Measurements from ENCODE around the gene RGS14. TPM values are rescaled to one million over a fixed set of nuclear protein-coding genes. Genes with fewer than 3 reads are reported as not detected.
A peak's percentile ranks its signal among the peaks of the same experiment; 100 is the strongest.
"Not testable (repeated sequence)": the region's sequence is repeated elsewhere in the genome, so short reads cannot be mapped to it uniquely, and the experiment has no call there.

Gene RGS14
- total RNA-seq, 1 experiment from 2014 or later, result 10.2 TPM

DNA sequence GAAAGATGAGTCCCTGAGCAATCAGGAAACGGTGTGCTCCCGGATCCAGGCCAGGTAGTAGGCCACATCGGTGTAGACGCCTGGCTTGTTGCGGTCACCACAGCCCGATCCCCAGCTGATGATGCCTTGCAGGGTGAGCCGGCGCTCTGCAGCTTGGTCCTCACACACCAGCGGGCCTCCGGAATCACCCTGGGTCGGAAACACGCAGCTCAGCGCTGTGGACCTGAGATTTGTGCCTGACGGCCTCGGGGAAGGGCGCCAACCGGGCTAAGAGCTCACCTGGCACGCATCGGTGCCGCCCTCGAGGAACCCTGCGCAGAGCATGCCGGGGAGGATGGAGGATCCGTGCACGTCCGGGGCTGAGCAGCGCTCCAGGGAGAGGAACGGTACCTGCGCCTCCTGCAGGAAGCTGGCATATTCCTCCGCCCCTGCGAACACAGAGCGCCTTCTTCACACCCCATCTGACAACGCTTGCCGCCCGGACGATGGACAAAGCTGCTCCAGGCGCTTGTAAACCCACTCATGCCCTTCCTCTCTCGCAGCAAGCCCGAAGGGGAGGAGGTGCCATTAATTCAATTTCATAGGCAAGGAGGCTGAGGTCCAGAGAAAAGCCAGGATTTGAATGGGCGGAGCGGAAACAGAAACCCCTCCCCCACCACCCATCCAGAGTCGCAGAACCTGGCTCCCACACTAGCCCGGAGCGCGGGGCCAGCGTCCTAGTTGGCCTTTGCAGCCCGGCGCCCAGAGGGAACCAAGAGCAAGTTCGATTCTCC, 44.7 kb downstream of the RGS14 start:
- peak; percentile 50 for DNase-seq (ENCODE audit: low read depth)

DNA sequence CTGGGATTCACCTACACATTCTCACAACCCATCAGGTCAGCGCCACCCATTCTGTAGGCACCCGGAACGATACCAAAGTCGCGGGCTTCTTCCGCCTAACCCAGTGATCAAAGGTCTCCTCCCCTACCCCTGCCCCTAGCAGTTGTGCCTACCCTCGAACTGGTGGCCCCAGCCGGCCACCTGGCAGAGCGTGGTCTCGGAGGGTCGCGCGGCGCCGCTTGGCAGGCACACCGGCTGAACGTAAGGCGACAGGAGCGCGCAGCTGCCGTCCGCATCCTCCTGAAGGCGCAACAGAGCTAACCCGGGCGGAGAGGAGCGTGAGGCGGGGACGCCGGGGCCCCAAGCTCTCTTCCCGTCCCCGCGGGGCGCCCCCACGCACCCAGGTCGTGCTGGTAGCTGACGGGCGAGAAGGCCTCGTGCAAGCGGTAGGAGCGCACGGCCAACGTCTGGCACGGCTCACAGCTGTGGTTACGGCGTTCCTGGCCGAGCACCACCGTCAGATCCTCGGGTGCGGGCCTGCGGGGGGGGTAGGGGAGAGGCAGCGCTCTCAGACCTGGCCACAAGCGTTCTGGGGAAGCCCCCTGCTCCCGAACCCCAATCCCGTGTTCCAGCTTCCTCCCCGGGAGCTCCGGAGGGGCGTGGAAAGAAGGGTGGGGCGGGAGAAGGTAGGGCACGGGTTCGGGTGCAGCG, 45.5 kb downstream of the RGS14 start:
- DNase-seq (ENCODE audit: low read depth), result peak; percentile 15

DNA sequence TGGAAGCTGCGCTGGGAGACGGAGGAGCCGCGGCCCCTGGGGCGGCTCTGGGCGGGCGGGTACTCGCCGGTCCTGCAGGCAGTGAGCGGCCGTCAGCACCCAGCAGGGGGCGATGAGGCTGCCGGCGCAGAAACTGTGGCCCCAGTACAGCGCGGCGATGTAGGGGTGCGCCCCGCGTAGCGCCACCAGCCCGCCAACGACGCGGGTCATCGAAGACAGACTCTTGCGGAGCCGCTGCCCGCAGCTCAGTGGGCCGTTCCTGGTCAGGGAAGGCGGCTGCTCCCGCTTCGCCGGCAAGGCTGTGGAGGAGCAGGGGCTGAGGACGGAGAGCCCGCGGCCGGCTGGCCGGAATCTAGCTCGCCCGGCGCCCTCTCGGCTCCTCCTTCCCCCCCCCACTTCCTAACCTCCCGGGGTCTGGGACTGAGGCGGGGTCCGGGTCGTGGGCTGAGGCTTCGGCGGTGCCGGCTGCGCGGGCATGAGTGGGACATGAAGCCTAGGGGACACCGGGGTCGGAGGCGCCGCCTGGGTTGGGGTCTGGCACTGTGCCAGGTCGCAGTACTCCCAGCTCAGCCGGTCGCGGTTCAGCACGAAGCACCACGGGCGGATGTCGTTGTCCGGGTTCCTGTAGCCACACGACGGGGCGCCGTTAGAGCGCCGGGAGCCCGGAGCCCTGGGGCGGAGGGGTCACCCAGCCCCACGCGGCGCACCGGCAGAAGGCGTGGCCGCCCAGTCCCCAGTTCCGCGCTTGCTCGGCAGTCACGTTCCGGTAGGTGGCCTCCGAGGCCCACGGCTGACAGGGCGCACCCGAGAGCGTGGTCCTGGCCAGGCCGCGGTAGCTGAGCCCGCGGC, 46.3 kb downstream of the RGS14 start:
- peak; percentile 75 for DNase-seq (ENCODE audit: low read depth)

DNA sequence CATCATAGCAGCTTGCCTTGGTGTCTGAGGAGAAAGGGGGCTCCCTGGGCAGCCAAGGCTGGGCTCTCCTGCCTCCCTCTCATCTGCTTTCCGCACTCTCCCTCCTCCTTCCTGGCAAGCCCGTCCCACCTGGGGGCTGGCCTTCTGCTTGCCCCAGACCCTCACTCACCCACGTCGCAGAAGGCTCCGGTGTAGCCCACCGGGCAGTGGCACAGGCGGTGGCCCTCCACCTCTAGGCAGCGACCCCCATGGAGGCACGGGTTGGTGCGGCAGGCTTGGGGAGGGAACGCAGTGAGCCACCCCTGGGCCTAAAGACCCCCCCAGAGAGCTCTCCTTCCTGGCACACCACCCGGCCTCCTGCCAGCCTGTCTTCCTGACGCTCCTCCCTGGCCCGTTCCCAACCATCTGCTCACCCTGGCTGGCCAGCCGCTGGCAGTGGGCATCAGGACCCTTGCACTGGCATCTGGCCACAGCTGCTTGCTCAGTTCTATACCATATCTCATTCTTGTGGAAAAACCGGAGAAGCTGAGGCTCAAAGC, 47.0 kb downstream of the RGS14 start:
- no peak for DNase-seq (ENCODE audit: low read depth)

DNA sequence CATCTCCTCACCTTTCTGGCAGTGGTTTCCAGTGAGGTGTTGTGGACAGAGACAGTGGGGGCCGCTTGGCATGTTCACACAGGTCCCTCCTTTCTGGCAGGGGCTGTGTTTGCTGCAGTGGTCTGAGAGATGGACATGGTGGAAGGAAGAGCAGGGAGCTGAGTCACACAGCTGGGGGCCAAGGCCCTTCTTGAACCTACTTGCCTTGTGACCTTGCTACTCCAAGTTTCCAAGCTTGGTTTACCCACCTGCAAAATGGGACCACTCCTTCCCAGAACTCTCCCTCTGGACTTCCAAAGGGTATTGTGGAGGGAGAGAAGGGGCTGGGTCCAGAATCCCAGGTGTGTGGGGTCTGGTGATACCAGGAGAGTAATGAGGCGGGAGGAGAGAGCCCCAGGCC, 47.6 kb downstream of the RGS14 start:
- no peak for DNase-seq (ENCODE audit: low read depth)

DNA sequence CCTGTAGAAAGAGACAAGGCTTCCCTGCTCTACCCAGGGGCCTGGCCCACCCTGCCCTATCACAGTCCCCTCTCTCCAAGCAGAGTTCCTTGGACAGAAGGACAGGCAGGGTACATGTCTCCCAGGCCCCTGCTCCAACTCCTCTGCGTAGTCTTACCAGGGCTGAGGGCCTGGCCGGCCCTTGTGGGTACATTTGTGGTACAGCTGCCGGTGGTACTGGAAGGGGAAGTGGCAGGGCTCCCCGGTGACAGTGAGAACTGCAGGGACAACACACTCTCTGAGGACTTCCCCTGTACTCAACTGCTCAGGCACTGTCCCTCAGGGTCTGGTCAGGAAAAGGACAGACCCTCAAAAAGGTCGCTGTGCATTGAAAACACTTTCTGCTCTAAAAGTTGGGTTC, 48.1 kb downstream of the RGS14 start:
- DNase-seq (ENCODE audit: low read depth), result no peak

DNA sequence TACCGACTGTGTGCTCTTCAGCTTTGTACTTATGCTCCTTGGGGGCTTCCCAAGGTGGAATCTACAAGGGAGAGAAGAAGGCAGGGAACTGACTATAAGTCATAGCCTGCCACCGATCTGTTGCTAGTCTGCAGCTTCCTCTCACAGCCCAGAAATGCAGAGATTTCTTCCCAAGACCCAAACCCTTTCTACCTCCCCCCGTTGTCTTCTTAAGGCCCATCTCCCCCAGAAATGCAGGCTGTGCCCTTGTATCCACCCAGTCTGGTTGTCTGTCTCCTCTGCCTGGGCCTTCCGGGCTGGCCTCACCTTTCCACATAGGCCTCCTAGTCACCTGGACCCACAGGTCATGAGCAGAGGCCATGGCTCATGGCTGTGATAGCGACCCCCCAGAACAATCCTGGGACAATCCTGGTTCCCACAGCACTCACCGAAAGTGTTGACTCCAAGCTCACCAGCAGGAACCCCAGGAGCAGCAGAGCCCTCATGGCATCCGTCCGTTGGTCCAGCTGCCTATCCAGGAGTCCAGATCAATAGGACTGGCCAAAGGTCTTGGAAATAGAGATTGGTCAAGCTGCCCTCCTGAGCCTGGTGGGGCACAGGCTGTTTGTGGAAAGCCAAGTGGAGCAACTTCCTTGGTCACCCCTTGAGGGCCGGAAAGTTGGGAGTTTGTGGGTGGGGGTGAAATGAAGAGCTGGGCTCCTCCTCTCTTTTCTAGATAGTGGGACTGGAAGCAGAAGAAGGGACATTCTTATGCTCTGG, 51.5 kb downstream of the RGS14 start, which contains the start of gene F12:
Gene F12, minus strand, starts transcription at position 522 of the 759 bp plus-strand sequence. Its CDS starts 37 bp downstream, at position 485.
- no peak for DNase-seq (ENCODE audit: low read depth)

DNA sequence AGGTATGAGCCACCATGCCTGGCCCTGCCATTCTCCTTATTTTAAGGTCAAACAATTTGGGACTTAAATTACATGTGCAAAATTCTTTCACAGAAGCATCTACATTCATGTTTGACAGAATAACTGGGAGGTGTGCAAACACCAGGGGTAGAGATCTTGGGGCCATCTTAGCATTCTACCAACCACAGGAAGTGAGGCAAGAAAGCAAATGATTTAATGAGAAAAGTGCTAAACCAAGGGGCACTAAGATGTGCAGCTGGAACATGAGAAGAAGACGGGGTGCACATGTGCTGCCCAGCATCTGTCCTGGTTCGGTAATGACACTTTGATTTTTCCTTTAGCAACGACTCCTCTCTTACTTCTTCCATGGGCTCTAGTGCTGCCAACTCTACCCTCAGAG, 52.9 kb downstream of the RGS14 start:
- no peak for DNase-seq (ENCODE audit: low read depth)

DNA sequence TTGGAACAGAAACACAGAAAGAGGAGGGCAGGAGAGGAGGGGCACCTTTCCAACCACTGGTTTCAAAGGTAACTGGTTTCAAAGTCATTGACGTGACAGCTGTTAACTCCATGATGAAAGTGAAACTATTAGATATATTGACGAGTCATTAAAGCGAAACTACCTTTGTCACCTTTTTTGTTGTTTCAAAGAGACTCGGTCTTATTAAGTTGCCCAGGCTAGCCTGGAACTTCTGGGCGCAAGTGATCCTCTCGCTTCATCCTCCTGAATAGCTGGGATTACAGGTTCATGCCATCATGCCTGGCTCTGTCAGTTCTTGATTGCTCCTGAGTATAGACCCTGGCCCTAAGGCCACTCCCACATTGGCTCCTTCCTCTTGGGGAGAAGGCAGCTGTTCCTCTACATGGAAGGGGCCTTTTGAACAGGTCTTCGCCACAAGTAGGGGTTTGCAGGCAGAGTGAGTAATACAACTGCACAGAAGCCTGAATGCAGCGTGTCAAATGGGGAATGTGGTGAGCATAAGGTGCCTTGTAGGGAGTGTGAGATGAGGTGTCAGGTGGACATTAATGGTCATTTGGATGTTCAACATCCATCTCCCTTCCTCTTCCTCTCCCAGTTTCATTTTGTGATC, 55.0 kb downstream of the RGS14 start:
- no peak for DNase-seq (ENCODE audit: low read depth)

DNA sequence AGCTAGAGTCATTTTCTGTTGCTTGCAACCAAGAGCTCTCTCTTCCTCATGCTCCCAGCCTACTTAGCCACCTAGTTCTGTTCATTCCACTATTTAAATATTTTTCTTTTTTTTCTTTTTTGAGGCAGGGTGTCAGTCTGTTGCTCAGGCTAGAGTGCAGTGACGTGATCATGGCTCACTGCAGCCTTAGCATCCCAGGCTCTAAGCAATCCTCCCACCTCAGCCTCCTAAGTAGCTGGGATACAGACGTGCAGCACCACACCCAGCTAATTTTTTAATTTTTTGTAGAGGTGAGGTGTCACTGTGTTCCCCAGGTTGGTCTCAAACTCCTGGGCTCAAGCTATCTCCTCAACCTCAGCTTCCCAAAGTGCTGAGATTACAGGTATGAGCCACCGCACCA, 56.8 kb downstream of the RGS14 start:
- DNase-seq (ENCODE audit: low read depth), result no peak

DNA sequence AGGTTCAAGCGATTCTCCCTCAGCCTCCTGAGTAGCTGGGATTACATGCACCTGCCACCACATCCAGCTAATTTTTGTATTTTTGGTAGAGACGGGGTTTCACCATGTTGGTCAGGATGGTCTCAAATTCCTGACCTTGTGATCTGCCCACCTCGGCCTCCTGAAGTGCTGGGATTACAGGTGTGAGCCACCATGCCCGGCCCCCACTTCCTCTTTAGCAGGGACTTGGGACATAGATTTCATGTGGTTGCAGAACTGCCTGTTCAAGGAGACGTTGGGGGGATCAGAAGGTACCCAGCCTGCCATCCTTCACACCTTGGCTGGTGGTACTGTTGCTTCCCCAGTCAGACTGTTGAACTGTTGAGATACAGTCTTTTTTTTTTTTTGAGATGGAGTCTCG, 59.4 kb downstream of the RGS14 start:
- not testable (repeated sequence) for DNase-seq (ENCODE audit: low read depth)

DNA sequence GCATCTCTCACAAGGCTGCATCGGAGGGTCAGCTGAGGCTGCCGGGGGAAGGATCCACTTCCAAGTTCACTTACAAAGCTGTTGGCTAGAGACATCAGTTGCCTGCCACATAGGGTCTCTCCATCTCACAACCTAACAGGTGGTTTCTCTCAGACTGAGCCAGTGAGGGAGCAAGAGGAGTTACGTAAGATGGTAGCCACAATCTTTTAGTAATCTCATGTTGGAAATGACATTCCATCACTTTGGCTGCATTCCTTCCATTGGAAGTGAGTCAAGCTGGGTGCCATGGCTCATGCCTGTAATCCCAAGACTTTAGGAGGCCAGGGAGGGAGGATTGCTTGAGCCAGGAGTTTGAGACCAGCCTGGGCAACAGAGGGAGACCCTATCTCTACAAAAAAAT, 61.3 kb downstream of the RGS14 start:
- peak; percentile 53 for DNase-seq (ENCODE audit: low read depth)

DNA sequence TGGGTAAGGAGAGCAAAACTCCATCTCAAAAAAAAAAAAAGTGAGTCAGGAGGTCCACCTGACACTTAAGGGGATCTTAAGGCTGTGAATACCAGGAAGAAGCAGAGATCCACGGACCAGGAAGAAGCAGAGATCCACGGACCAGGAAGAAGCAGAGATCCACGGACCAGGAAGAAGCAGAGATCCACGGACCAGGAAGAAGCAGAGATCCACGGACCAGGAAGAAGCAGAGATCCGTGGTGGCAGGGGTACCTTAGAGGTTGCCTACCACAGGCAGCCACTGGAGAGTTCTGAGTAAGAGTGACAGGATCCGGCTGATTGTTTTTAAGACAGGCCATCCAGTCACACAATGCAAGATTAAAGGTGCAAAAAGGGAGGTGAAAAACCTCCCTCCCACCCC, 62.7 kb downstream of the RGS14 start:
- not testable (repeated sequence) for DNase-seq (ENCODE audit: low read depth)

DNA sequence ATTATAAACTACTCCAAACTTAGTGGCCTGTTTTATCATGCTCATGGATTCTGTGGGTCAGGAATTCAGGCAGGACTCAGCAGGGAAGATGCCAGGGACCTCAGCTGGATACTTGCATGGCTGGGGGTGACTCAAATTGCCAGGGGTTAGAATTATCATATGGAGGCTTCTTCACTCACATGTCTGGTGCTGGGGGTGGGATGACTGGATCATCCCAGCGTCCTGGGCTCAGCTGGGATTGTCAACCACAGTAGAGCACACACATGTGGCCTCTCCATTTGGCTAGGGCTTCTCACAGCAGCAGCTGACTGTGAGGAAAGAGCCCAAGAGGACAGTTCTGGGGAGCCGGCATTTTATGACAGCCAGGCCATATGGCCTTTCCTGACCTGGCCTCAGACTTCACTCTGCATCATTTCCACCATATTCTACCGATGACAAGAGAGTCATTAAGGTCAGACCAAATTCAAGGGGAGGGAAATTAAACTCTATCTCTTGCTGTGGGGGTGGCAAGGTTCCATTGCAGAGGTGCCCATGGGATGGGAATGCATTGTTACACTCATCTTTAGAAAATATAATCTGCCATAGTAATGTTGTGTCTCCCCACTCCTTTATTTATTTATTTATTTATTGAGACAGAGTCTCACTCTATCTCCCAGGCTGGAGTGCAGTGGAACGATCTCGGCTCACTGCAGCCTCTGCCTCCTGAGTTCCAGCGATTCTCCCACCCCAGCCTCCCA, 63.5 kb downstream of the RGS14 start:
- peak; percentile 72 for DNase-seq (ENCODE audit: low read depth)

Other genes starting within 250 kb of the RGS14 start
- 11.5 and 14.5 TPM in 2 replicates for gene NSD1, start 224.2 kb upstream of the RGS14 start, total RNA-seq (2014; rRNA removed; shearing (Covaris generic))
- gene RAB24, start 54.2 kb upstream of the RGS14 start, total RNA-seq (2014; rRNA removed; shearing (Covaris generic)), result 10.3 and 15.1 TPM in 2 replicates
- 256 and 386 TPM in 2 replicates for gene PRELID1, start 54.1 kb upstream of the RGS14 start, total RNA-seq (2014; rRNA removed; shearing (Covaris generic))
- 50.6 and 72.9 TPM in 2 replicates for gene MXD3, start 46.0 kb upstream of the RGS14 start, total RNA-seq (2014; rRNA removed; shearing (Covaris generic))
- gene LMAN2, start 6.3 kb upstream of the RGS14 start, total RNA-seq (2014; rRNA removed; shearing (Covaris generic)), result 273 and 306 TPM in 2 replicates
- gene SLC34A1, start 26.5 kb downstream of the RGS14 start, total RNA-seq (2014; rRNA removed; shearing (Covaris generic)), result not detected in 2 replicates
- gene PFN3, start 42.7 kb downstream of the RGS14 start, total RNA-seq (2014; rRNA removed; shearing (Covaris generic)), result not detected in 2 replicates
- 0.12 and 0.59 TPM in 2 replicates for gene F12, start 51.6 kb downstream of the RGS14 start, total RNA-seq (2014; rRNA removed; shearing (Covaris generic))
- 26.9 and 27.4 TPM in 2 replicates for gene GRK6, start 68.8 kb downstream of the RGS14 start, total RNA-seq (2014; rRNA removed; shearing (Covaris generic))
- 13.9 and 20.8 TPM in 2 replicates for gene PRR7, start 88.9 kb downstream of the RGS14 start, total RNA-seq (2014; rRNA removed; shearing (Covaris generic))
- gene DBN1, start 115.7 kb downstream of the RGS14 start, total RNA-seq (2014; rRNA removed; shearing (Covaris generic)), result 29.7 and 39.5 TPM in 2 replicates
- 88.4 and 93.8 TPM in 2 replicates for gene PDLIM7, start 139.7 kb downstream of the RGS14 start, total RNA-seq (2014; rRNA removed; shearing (Covaris generic))
- 0.49 TPM in 1 of 2 replicates, not detected in the other for gene DOK3, start 151.9 kb downstream of the RGS14 start, total RNA-seq (2014; rRNA removed; shearing (Covaris generic))
- gene DDX41, start 159.0 kb downstream of the RGS14 start, total RNA-seq (2014; rRNA removed; shearing (Covaris generic)), result 74.2 and 87.6 TPM in 2 replicates
- gene FAM193B, start 196.6 kb downstream of the RGS14 start, total RNA-seq (2014; rRNA removed; shearing (Covaris generic)), result 11.6 and 11.8 TPM in 2 replicates
- gene TMED9, start 234.3 kb downstream of the RGS14 start, total RNA-seq (2014; rRNA removed; shearing (Covaris generic)), result 62.2 and 104 TPM in 2 replicates
- 12.6 and 17.7 TPM in 2 replicates for gene B4GALT7, start 242.2 kb downstream of the RGS14 start, total RNA-seq (2014; rRNA removed; shearing (Covaris generic))